ENCODE results near the gene PHKG1.
"Not testable (repeated sequence)": the region's sequence is repeated elsewhere in the genome, so short reads cannot be mapped to it uniquely, and the experiment has no call there.

PHKG1 gene

DNA sequence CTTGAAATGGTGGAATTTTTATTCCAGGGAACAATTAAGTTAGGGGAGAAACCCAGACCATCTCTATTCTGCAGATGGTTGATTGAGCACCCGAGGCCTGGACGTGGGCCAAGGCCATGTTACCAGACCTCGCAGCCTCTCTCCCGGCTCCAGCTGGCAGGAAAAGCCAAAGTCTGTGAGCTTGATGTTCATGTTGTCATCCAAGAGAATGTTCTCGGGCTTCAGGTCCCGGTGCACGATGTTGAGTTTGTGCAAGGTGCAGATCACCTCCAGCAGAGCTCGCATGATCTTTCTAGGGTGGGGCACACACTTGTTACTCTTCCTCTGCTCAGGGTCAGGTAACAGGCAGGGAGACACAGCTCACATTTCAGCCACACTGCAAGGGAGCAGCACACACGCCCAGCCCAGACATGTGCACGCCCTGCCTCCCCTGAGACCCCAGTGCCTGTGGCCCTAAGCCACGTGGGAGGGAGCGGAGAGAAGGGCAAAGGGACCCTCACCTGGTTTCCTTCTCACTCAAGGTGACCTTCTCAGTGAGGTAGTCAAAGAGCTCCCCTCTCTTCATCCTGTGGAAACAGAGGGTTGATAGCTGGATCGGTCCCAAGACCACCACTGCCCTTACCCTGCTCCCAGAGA is 9.5 kb downstream of the PHKG1 start:
- DNase-seq (ENCODE audit: low read depth) = no peak

DNA sequence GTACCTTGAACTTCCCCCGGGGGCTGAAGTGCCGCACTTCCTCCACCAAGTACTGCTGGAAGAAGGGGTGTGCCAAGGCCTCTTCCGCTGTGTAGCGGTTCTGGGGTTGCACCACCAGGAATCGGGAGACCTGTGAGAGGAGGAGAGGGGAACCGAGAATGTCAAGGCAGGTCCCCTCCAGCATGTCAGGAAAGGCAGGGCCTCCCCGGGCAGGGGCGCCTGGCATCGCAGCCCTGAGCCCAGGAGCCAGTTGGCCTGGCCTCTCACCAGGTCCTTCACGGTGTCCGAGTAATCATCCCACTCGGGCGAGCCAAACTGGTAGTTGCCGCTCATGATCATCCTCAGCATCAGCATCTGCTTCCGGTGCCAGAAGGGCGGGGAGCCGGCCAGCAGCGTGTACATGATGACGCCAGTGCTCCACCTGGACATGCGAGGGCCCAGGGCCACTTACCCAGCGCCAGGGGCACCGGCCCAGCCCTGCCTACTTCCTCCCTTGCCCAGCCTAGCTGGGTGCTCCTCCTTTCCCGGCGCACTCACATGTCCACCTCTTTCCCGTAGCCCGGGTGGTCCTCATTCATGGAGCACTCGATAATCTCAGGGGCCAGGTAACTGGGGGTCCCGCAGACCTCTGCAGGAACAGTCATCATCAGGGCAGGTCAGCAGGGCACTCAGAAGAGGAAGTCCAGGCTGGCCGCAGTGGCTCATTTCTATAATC is 11.0 kb downstream of the PHKG1 start:
- DNase-seq (ENCODE audit: low read depth) = no peak

DNA sequence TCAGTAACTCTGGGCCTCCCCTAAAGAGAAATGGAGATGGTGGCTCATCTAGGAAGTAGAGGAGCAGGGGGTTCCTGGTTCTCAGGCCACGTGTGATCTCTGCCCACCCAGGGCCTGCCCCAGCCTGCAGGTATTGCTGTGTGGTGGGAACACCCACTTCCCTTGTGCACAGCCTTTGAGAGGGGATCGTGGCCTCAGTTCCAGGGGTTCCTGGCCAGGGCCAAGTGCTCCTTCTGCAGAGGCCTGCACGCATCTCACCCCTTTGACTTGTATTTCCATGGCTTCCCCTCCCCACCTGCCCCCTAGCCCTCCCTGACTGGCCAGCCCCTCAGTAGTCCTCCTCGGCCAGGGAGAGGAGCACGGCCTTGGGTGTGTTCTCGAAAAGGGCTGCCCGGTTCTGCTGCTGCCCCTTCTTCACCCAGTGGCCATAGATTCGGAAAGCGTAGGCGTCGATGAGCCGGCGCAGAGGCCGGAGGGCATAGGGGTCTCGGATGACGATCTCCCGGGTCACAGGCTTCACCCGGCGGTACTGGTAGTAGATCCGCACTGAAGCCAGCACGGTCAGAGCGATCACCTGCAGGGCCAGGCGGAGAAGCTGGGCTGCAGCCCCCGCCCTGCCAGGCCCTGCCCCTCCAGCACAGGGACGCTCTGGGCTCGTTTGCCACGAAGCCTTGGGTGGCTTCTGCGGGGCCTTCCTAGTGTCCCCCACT is 11.9 kb downstream of the PHKG1 start:
- DNase-seq (ENCODE audit: low read depth) = not testable (repeated sequence)

DNA sequence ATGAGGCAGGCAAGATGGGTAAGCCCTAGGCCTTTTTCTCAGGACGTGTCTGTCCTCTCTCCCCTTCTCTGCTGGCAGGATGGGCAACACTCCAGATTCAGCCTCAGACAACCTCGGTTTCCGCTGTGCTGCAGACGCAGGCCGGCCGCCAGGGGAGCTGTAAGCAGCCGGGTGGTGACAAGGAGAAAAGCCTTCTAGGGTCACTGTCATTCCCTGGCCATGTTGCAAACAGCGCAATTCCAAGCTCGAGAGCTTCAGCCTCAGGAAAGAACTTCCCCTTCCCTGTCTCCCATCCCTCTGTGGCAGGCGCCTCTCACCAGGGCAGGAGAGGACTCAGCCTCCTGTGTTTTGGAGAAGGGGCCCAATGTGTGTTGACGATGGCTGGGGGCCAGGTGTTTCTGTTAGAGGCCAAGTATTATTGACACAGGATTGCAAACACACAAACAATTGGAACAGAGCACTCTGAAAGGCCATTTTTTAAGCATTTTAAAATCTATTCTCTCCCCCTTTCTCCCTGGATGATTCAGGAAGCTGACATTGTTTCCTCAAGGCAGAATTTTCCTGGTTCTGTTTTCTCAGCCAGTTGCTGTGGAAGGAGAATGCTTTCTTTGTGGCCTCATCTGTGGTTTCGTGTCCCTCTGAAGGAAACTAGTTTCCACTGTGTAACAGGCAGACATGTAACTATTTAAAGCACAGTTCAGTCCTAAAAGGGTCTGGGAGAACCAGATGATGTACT is 13.1 kb downstream of the PHKG1 start:
- no peak for DNase-seq (ENCODE audit: low read depth)

DNA sequence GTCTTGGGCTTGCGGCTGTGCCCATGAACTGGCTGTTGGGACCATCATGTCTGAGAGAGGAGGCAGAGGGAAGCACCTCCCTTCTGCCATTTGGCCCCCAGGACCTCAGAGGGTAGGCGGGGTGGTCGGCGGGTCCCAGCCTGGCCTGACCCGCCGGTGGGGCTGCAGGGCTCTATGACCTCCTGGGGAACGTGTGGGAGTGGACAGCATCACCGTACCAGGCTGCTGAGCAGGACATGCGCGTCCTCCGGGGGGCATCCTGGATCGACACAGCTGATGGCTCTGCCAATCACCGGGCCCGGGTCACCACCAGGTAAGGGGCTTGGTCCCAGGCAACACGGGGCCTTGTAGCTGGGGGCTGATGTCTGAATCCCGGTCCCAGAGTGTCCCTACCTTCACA is 14.6 kb downstream of the PHKG1 start:
- DNase-seq (ENCODE audit: low read depth) = no peak

DNA sequence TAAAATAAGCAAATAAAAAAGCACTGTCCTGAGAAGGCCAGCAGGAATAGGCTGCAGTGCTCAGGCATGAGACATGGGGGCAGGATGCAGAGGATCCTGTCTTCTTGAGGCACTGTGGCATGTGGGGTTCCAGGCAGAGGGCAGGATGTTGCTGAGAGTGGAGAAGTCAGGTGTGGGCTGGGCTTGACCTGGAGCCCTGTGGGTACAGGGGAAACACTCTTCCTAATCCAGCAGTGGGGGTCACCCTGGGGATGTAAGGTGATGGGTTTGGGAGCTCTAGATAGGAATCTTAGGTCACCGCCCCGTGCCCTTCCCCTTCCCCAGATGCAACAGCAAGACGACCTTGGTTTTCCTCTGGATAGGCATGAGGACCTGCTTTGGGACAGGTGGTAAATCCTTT is 15.1 kb downstream of the PHKG1 start:
- DNase-seq (ENCODE audit: low read depth) = no peak

DNA sequence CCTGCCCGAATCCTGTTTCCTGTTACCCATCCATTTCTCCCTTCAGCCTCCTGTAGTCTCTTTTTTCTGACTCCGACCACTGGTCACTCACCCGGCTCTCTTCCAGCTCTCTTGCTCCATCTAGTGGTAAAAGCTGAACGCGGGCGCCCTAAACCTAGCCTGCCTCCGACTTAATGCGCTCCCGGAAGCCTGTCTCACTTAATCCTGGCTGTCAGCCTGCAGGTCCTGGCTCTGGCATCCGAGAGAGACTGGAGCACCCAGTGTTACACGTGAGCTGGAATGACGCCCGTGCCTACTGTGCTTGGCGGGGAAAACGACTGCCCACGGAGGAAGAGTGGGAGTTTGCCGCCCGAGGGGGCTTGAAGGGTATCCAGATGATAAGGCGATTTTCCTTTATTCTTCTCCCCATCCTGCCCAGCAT is 18.4 kb downstream of the PHKG1 start:
- DNase-seq (ENCODE audit: low read depth) = peak; percentile 40

DNA sequence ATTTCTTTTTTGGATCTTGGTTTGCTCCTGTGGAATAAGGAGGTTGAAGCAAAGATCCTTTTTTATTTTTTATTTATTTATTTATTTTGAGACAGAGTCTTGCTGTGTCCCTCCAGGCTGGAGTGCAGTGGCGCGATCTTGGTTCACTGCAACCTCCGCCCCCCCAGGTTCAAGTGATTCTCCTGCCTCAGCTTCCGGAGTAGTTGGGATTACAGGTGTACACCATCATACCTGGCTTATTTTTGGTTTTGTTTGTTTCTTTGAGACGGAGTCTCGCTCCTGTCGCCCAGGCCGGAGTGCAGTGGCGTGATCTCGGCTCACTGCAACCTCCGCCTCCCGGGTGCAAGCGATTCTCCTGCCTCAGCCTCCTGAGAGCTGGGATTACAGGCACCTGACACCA is 26.4 kb downstream of the PHKG1 start:
- DNase-seq (ENCODE audit: low read depth) = not testable (repeated sequence)

DNA sequence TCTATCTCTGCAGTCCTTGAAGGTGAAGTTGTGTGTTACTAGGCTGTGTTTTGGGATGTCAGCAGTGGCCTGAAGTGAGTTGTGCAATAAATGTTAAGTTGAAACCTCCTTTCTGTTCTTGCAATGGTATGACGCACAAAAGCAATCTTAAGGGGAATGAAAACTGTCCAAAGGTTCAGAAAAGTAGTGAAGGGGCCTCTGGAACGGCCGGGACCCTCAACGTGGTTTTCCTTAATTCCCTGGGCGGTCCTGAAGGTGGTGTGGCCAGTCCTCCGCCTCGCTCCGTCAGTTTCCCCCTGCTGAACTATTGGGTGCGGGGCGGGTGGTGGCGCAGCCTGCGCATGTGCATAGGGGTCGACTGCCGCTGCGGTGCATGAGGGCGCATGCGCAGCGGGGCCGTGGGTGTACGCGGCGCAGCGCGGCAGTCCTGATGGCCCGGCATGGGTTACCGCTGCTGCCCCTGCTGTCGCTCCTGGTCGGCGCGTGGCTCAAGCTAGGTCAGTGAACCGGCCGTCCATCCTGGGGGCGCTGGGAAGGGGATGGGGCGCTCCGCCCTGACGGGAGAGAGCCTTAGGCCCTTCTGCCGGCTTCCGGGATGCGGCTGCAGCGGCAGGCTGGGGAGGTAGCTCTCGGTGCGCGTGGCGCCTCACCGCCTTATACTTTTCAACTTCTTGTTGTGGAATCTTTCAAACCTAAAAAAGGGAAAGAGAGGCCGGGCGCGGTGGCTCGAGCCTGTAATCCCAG is 28.7 kb downstream of the PHKG1 start, which contains the start of gene SUMF2:
SUMF2 (plus strand) TSS at position 405 of the 744 bp plus-strand sequence; CDS start at position 431, 26 bp downstream.
- peak; percentile 86 for DNase-seq (ENCODE audit: low read depth)

DNA sequence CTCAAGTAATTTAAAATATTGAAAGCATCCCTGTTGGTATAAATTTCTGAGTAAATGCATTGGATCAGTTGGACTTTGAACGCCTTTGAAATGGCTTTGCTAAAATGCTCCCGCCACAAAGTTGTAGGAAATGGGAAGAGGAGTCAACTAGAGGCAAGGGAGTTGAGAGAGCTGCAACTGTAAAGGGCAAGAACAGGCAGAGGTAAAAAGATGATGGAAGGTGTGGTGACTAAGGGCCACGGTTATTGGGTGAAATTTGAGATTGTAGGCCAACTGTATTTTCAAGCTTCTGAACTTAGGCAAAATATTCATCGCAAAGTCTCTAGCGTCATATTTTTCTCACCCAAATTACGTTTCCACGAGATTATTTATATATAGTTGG is 29.3 kb downstream of the PHKG1 start:
- DNase-seq (ENCODE audit: low read depth) = no peak

DNA sequence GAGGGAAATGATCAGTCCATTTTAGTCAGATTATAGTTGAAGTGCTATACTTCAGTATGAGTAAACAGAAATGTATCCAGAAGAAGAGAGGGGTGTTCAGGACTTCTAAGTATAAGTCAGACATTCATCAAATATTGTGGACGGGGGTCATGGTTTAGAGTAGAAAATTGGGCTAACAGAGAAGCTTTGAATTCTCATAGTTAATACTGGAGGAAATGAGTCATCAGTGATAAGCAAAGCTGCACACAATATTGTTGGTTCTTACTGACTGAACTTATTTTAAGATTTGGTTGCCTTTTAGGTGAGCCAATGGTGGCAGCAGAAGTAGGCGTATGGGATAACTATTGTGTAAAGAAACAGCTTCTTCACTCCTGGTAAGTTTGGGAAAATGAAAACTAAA is 30.4 kb downstream of the PHKG1 start:
- DNase-seq (ENCODE audit: low read depth) = no peak

DNA sequence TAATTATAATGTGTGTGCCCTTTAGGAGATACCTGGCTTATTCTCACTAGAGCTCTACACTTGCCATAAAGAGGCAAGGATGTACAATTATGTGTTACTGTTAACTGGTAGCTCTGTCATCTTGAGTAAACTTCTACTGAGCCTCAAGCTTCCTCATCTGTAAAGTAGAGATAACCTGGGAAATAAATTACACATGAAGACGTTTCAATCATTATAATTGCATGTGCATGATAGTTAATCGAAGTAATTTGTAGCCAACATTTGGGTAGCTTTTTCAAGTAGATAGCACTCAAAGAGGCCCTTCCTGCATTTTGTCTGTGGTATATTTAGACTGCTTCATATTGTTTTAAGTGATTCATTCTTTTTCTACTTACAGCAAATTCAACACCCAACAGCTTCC is 38.8 kb downstream of the PHKG1 start:
- no peak for DNase-seq (ENCODE audit: low read depth)

DNA sequence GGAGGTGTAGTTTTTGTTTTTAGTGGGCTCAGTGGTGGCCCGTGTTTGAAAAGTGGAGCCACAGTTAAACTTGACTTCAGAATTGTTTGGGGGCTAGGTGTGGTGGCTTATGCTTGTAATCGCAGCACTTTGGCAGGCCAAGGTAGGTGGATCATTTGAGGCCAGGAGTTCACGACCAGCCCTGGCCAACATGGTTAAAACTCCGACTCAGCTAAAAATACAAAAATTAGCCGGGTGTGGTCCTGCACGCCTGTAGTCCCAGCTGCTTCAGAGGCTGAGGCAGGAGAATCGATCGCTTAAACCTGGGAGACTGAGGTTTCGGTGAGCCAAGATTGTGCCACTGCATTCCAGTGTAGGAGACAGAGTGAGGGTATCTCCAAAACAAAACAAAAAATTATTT is 39.4 kb downstream of the PHKG1 start:
- DNase-seq (ENCODE audit: low read depth) = no peak

DNA sequence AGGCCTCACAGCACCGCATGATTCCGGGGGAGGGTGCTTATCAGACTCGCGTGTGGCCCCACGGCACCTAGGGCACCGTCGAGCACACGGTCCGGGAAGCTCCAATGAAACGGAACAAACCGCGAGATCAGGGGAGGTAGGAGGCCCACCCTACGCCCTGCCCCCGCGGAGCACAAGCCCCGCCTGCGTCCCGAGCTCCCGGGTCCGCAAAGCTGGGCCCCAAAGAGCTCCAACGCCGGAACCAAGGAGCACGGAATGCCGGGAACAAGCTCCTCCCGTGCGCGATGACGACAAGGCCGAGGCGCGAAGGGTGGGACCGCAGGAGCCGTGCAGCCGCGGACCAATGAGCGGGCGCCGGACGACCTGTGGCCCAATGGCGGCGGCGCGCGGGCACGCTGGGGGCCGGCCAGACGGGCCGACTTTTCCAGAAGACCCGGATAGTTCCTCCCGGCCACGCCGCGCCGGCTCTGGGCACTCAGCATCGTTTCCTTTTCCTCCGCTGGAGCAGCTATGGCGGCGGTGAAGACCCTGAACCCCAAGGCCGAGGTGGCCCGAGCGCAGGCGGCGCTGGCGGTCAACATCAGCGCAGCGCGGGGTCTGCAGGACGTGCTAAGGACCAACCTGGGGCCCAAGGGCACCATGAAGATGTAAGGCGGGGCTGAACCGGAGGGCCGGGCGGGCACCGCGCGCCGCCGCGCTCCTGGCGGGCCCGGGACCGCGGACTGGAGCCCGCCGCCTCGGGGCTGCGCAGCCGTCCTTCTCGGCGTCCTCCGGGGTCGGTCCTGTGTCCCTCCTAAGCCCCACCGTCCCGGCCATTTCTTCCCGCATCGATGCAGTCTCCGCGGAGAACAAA is 41.2 kb downstream of the PHKG1 start, which contains the start of the genes CCT6A and PSPH:
CCT6A (plus strand) TSS at position 427 of the 853 bp plus-strand sequence; CDS start at position 511, 84 bp downstream.
PSPH (minus strand) TSS at position 106 of the 853 bp plus-strand sequence. CDS start 30,232 bp downstream, outside the sequence.
- peak; percentile 85 for DNase-seq (ENCODE audit: low read depth)

DNA sequence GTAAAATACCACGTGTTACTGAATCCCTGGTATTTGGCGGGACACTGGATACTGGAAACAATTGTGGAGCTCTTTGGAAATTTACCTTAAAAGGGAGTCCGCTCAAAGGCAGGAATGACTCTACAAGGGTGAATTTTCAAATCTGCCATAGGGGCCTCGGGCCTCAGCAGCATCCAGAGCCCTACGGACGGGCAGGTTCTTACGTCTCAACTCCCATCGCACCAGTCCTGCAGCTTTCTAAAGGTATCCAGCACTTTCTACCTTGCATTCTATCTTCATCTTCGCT is 41.8 kb downstream of the PHKG1 start:
- no peak for DNase-seq (ENCODE audit: low read depth)

DNA sequence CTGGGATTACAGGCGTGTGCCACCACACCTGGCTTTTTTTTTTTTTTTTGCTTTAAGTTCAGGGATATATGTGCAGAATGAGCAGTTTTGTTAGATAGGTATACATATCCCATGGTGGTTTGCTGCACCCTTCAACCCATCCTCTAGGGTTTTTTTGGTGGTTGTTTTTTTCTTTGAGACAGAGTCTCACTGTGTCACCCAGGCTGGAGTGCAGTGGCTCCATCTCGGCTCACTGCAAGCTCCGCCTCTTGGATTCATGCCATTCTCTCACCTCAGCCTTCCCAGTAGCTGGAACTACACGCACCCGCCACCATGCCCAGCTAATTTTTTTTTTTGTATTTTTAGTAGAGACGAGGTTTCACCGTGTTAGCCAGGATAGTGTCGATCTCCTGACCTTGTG is 44.0 kb downstream of the PHKG1 start:
- DNase-seq (ENCODE audit: low read depth) = not testable (repeated sequence)

DNA sequence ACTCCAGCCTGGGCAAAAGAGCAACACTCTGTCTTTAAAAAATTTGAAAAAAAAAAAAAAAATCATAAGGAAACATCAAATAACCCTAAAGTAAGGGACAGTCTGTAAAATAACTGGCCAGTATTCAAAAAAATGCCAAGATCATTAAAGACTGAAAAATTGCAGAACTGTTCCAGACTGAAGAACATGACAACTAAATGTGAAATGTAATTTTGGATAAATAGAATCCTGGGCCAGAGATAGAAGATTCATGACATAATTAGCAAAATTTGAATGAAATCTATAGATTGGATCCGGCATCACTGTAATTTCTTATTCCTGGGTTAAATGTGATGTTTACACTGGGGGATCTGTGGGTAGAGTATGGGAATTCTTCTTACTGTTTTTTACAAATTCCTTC is 44.5 kb downstream of the PHKG1 start:
- DNase-seq (ENCODE audit: low read depth) = no peak

DNA sequence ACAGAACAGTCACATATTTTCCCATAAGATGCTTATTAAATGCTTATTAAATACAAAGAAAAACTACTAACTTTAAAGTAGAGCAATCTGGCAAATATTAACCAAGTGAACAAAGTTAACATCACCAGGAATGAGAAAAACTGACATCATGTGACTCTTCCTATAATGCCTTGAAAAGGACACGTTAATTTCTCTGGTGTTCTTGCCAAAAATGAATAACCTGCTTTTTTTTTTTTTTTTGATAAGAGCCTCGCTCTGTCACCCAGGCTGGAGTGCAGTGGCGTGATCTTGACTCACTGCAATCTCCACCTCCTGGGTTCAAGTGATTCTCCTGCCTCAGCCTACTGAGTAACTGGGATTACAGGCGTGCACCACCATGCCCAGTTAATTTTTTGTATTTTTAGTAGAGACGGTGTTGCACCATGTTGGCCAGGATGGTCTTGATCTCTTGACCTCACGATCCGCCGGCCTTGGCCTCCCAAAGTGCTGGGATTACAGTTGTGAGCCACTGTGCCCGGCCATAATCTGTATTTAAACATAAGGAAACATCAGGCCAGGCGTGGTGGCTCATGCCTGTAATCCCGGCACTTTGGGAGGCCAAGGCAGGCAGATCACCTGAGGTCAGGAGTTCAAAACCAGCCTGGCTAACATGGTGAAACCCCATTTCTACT is 45.2 kb downstream of the PHKG1 start:
- not testable (repeated sequence) for DNase-seq (ENCODE audit: low read depth)

DNA sequence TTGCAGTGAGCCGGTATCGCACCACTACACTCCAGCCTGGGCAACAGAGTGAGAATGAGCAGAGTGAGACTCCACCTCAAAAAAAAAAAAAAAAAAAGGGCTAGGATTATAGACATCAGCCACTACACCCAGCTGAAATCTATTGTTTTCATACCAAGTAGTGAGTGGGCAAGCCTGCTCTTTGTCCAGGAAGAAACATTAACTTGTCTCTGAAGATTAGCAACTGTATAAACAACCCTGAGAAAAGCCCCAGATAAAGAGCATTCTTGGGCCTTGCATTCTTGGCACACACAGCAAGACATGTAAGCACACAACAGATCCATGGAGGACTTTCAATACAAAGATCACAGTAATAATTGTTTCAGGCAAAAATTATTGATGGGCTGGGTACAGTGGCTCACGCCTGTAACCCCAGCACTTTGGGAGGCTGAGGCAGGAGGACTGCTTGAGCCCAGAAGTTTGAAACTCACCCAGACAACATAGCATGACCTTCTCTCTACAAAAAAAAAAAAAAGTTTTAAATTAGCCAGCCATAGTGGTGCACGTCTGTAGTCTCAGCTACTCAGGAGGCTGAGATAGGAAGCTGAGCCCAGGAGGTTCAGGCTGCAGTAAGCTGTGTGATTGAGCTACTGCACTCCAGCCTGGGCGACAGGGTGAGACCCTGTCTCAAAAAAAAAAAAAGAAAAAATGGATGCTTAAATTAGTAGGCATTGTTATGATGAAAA is 45.9 kb downstream of the PHKG1 start:
- DNase-seq (ENCODE audit: low read depth) = no peak

Data from stimulated activated CD8-positive, alpha-beta memory T cell treated with anti-CD3 and anti-CD28 coated beads, Interleukin-15, amount 100 ng/mL, for 24 hours (primary cell).